IPS-15b (cell line): Measurements from ENCODE around the gene PRICKLE3.

Experiments
- H3K27me3 ChIP-seq: one replicate; pipeline ENCODE4 v1.6.1; 2013; ENCODE audit warnings: low read length; ENCODE audit not compliant: control insufficient read depth, insufficient read depth
- H3K36me3 ChIP-seq: one replicate; pipeline ENCODE4 v1.6.1; 2013; ENCODE audit warnings: low read length; ENCODE audit not compliant: control insufficient read depth, insufficient read depth
- H3K4me1 ChIP-seq: one replicate; pipeline ENCODE4 v1.6.1; 2013; ENCODE audit warnings: mild to moderate bottlenecking, low read length; ENCODE audit not compliant: control insufficient read depth, insufficient read depth
- H3K4me3 ChIP-seq: one replicate; pipeline ENCODE4 v1.5.1; 2013; ENCODE audit warnings: low read depth, low read length
- H3K9ac ChIP-seq: one replicate; pipeline ENCODE4 v1.6.1; 2013; ENCODE audit warnings: low read depth, mild to moderate bottlenecking, low read length
- H3K9me3 ChIP-seq: one replicate; pipeline ENCODE4 v1.6.1; 2013; ENCODE audit warnings: mild to moderate bottlenecking, low read length; ENCODE audit not compliant: control insufficient read depth, insufficient read depth

PRICKLE3 gene

GRCh38 chrX:49220100-49220499 lies 33.9 kb upstream of the PRICKLE3 start:
- no peaks in the 10 kb centered on the region for H3K36me3 ChIP-seq
- no peak overlapping the region for H3K4me3 ChIP-seq
- no peaks in the 10 kb centered on the region for H3K9me3 ChIP-seq
- H3K27me3 ChIP-seq: peaks cover 2% of the 10 kb centered on the region
- H3K4me1 ChIP-seq: no peaks in the 10 kb centered on the region
- no peak overlapping the region for H3K9ac ChIP-seq

DNA sequence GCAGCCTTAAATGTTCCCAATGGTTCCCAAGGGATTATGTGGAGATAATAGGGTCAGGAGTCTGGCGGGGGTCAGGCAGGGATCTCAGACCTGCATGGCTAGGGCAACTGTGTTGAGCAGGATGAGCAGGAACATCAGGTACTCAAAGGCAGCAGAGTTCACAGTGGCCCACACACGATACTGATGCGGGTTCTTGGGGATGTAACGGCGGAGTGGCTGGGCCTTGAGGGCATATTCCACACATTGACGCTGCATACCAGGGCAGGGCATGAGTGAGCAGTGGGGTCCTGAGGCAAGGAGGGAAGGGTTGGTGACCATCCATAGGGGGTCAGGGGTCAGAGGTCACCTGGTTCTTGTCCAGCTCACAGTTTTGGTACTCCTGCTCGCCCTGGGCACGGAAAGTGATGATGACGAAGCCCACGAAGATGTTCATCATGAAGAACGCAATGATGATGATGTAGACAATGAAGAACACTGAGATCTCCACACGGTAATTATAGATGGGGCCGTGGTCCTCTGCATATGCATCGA lies 28.9 kb upstream of the PRICKLE3 start:
- no peaks in the 10 kb centered on the region for H3K36me3 ChIP-seq
- H3K9ac ChIP-seq: no peak overlapping the region
- H3K4me1 ChIP-seq: no peaks in the 10 kb centered on the region
- H3K27me3 ChIP-seq: no peaks in the 10 kb centered on the region
- H3K9me3 ChIP-seq: no peaks in the 10 kb centered on the region
- no peak overlapping the region for H3K4me3 ChIP-seq

GRCh38 chrX:49214416-49214815 lies 28.2 kb upstream of the PRICKLE3 start:
- Histone ChIP-seq H3K9me3 (no peaks in the 10 kb centered on the region), H3K27me3 (no peaks in the 10 kb centered on the region), H3K4me1 (no peaks in the 10 kb centered on the region)

GRCh38 chrX:49212861-49213260 lies 26.7 kb upstream of the PRICKLE3 start:
- Histone ChIP-seq H3K4me1 (no peaks in the 10 kb centered on the region), H3K27me3 (no peaks in the 10 kb centered on the region), H3K4me3 (no peak overlapping the region), H3K9me3 (no peaks in the 10 kb centered on the region), H3K9ac (no peak overlapping the region), H3K36me3 (no peaks in the 10 kb centered on the region)

More at GRCh38 chrX:49214416-49214815, 28.2 kb upstream of the PRICKLE3 start:
- Histone ChIP-seq H3K4me3 (no peak overlapping the region), H3K36me3 (no peaks in the 10 kb centered on the region), H3K9ac (no peak overlapping the region)

DNA sequence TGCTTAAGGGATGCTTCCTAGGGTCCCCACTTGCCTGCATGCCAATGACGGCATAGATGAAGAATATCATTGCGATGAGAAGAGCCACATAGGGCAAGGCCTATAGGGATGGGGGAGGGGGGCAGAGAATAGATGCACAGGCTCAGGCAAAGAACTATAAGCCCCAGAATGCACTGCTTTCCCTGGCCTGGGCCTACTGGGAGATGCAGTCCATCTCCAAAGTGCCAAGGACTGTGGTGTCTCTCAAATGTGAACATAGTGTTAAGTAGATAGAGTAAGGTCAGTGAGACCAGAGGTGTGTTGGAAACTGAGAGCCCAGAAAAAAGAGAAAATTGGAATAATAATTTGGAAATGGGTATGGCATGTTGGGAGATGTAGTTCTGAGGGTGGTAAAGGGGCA lies 26.0 kb upstream of the PRICKLE3 start:
- Histone ChIP-seq H3K4me1 (no peaks in the 10 kb centered on the region), H3K4me3 (no peak overlapping the region), H3K36me3 (no peaks in the 10 kb centered on the region), H3K27me3 (no peaks in the 10 kb centered on the region), H3K9me3 (no peaks in the 10 kb centered on the region), H3K9ac (no peak overlapping the region)

GRCh38 chrX:49211074-49211473 lies 24.9 kb upstream of the PRICKLE3 start:
- Histone ChIP-seq H3K36me3 (no peaks in the 10 kb centered on the region), H3K4me3 (no peak overlapping the region), H3K27me3 (no peaks in the 10 kb centered on the region), H3K4me1 (no peaks in the 10 kb centered on the region), H3K9me3 (no peaks in the 10 kb centered on the region), H3K9ac (no peak overlapping the region)

GRCh38 chrX:49210406-49210805 lies 24.2 kb upstream of the PRICKLE3 start:
- Histone ChIP-seq H3K36me3 (no peaks in the 10 kb centered on the region), H3K4me3 (no peak overlapping the region), H3K9me3 (no peaks in the 10 kb centered on the region), H3K9ac (no peak overlapping the region), H3K4me1 (no peaks in the 10 kb centered on the region), H3K27me3 (no peaks in the 10 kb centered on the region)

- H3K9me3 ChIP-seq: no peaks in the 10 kb centered on the region
- H3K27me3 ChIP-seq: no peaks in the 10 kb centered on the region
- peaks cover 3% of the 10 kb centered on the region for H3K4me1 ChIP-seq
- peak overlapping the region; percentile 37 for H3K4me3 ChIP-seq
- no peak overlapping the region for H3K9ac ChIP-seq
- no peaks in the 10 kb centered on the region for H3K36me3 ChIP-seq
Observed at GRCh38 chrX:49209434-49210251, 23.5 kb upstream of the PRICKLE3 start.

DNA sequence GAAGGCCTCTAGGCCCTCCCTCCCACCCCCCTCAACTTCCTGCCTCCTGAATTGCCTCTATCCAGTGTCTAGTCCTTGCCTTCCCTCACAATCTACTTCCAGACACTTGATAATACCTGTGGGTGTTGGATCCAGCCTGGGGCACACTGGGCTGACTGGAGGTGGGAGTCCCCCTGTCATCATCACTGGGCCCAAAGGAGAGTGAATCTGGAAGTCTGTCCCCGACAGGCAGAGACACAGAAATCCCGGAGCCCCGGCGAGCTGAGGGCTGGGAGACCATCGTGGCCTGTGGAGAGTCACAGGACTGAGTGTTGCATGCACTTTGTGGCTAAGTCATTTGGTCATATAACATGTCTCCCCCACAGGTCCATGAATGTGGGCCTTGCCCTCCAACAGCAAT lies 22.2 kb upstream of the PRICKLE3 start:
- no peak overlapping the region for H3K9ac ChIP-seq
- no peaks in the 10 kb centered on the region for H3K9me3 ChIP-seq
- H3K4me3 ChIP-seq: no peak overlapping the region
- H3K36me3 ChIP-seq: no peaks in the 10 kb centered on the region
- H3K27me3 ChIP-seq: no peaks in the 10 kb centered on the region
- peaks cover 3% of the 10 kb centered on the region for H3K4me1 ChIP-seq

DNA sequence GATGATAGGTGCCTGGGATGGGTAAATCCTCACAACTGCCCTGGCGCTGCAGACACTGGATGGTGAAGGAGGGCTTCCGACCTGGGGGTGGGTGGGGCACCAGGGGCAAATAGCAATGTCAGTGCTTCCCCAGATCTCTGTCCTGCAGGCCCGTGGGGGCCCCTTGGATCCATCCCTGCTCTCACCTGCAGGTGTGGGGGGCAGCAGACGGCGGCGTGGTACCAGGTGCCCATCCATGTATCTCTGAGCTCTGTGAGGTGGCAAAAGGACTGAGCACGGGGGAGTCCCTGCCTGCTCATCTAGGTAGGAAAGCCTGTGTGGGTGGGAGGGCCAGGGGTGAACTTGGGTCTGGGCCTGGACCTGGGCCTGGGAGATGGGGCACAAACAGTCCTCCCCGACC lies 20.4 kb upstream of the PRICKLE3 start:
- H3K9ac ChIP-seq: no peak overlapping the region
- no peaks in the 10 kb centered on the region for H3K27me3 ChIP-seq

GRCh38 chrX:49205443-49205842 lies 19.3 kb upstream of the PRICKLE3 start:
- peaks cover 4% of the 10 kb centered on the region for H3K4me1 ChIP-seq
- no peak overlapping the region for H3K9ac ChIP-seq
- H3K27me3 ChIP-seq: no peaks in the 10 kb centered on the region
- H3K4me3 ChIP-seq: no peak overlapping the region
- no peaks in the 10 kb centered on the region for H3K9me3 ChIP-seq
- no peaks in the 10 kb centered on the region for H3K36me3 ChIP-seq

More for the DNA sequence above, 20.4 kb upstream of the PRICKLE3 start:
- Histone ChIP-seq H3K36me3 (no peaks in the 10 kb centered on the region), H3K9me3 (no peaks in the 10 kb centered on the region), H3K4me3 (no peak overlapping the region), H3K4me1 (peaks cover 3% of the 10 kb centered on the region)

GRCh38 chrX:49204709-49205108 lies 18.5 kb upstream of the PRICKLE3 start:
- Histone ChIP-seq H3K9me3 (no peaks in the 10 kb centered on the region), H3K4me1 (peaks cover 5% of the 10 kb centered on the region), H3K4me3 (no peak overlapping the region), H3K27me3 (no peaks in the 10 kb centered on the region), H3K9ac (no peak overlapping the region), H3K36me3 (no peaks in the 10 kb centered on the region)
